Endothelial cell of umbilical vein (primary cell): ENCODE data around the gene SYT17.

Experiments used
- CTCF ChIP-seq, 2 donors: IDR thresholded peaks; 1 replicate in 1 of 2; 2 replicates in 1 of 2; pipeline ENCODE4 v1.5.1; 2011; ENCODE audit warnings: low read length in 2 of 2, mild to moderate bottlenecking in 2 of 2, moderate library complexity in 2 of 2, control low read depth in 1 of 2, inconsistent platforms in 1 of 2, low read depth in 1 of 2; ENCODE audit not compliant: insufficient read depth in 1 of 2; ENCODE audit errors: extremely low read depth in 1 of 2
- EZH2 ChIP-seq: IDR thresholded peaks from 2 replicates; pipeline ENCODE4 v1.6.1; 2012; ENCODE audit warnings: borderline replicate concordance, low read depth, mild to moderate bottlenecking, moderate library complexity, low read length, inconsistent platforms; ENCODE audit not compliant: severe bottlenecking
- POLR2A ChIP-seq: IDR thresholded peaks from 2 replicates; pipeline ENCODE4 v1.6.1; 2012; ENCODE audit warnings: low read depth, mild to moderate bottlenecking, control low read depth, low read length

GRCh38 chr16:19162085-19162484, 6.0 kb upstream of the SYT17 start:
- TF ChIP-seq CTCF (IDR thresholded peaks at IDR 0.05; ENCODE audit: extremely low read depth in 1 of 2, insufficient read depth in 1 of 2, low read depth in 1 of 2, low read length in 2 of 2), result no peak
- no peak for TF ChIP-seq POLR2A
- TF ChIP-seq EZH2, result no peak
